HepG2 (cell line): ENCODE measurements around the gene CBL. TPM values are rescaled to one million over a fixed set of nuclear protein-coding genes. Genes with fewer than 3 reads are reported as not detected.

Source experiments
- CCAR2 ChIP-seq: fragments of 200-400 bp; formaldehyde crosslinking; optimal IDR thresholded peaks from 2 replicates; pipeline ENCODE3; 2018; ENCODE audit warnings: low read depth, mild to moderate bottlenecking, low read length, moderate library complexity
- GTF3A ChIP-seq: sonication (generic); formaldehyde crosslinking; conservative IDR thresholded peaks from 2 replicates; pipeline ENCODE4 v1.4.0; 2020; ENCODE audit warnings: mild to moderate bottlenecking, missing genetic modification reagents
- MAF1 ChIP-seq: sonication (generic); formaldehyde crosslinking; IDR thresholded peaks from 2 replicates; pipeline ENCODE4 v1.5.0; 2020; ENCODE audit warnings: missing genetic modification reagents, borderline replicate concordance
- NFIC ChIP-seq: IDR thresholded peaks from 2 replicates; pipeline ENCODE4 v1.6.1; 2012; ENCODE audit warnings: mild to moderate bottlenecking, low read length, inconsistent platforms
- NFYC ChIP-seq: IDR thresholded peaks from 2 replicates; pipeline ENCODE4 v1.6.1; 2016; ENCODE audit warnings: missing genetic modification reagents, missing compliant biosample characterization
- SMC3 ChIP-seq: IDR thresholded peaks from 2 replicates; pipeline ENCODE4 v1.6.1; 2011; ENCODE audit warnings: low read length, improper control_type of control experiment
- THAP11 ChIP-seq: IDR thresholded peaks from 2 replicates; pipeline ENCODE4 v1.6.1; 2016; ENCODE audit warnings: missing biosample characterization, missing genetic modification reagents
- ZNF331 ChIP-seq: sonication (generic); formaldehyde crosslinking; IDR thresholded peaks from 2 replicates; pipeline ENCODE4 v1.4.0; 2020; ENCODE audit warnings: missing genetic modification reagents
- ZNF33B ChIP-seq: sonication (generic); formaldehyde crosslinking; IDR thresholded peaks from 2 replicates; pipeline ENCODE4 v1.5.1; 2020; ENCODE audit warnings: mild to moderate bottlenecking, missing genetic modification reagents
- ZNF431 ChIP-seq: sonication (generic); formaldehyde crosslinking; IDR thresholded peaks from 2 replicates; pipeline ENCODE4 v1.9.0; 2022; ENCODE audit warnings: missing genetic modification reagents, low read depth, mild to moderate bottlenecking, borderline replicate concordance
- ZNF570 ChIP-seq: sonication (generic); formaldehyde crosslinking; IDR thresholded peaks from 2 replicates; pipeline ENCODE4 v1.4.0; 2020; ENCODE audit warnings: mild to moderate bottlenecking, missing genetic modification reagents, borderline replicate concordance
- ZSCAN22 ChIP-seq: sonication (generic); formaldehyde crosslinking; IDR thresholded peaks from 2 replicates; pipeline ENCODE4 v1.4.0; 2020; ENCODE audit warnings: mild to moderate bottlenecking, missing genetic modification reagents
- polyA plus RNA-seq, 8 experiments: library from polyadenylated mRNA; depleted of rRNA in 3 of 8; stranded (reverse) in 7 of 8; unstranded in 1 of 8; fragments of >200 nt; fragmentation: Illumina TruSeq in 4 of 8; extraction: Trizol in 4 of 8; gene quantifications; 2 replicates each; pipeline versions ENCODE4 v1.2.1 to v1.2.3, GENCODE V29; 2011 to 2016; ENCODE audit warnings: low read depth in 4 of 8, missing spikeins in 1 of 8, mixed read lengths in 1 of 8; ENCODE audit not compliant: insufficient read depth in 1 of 8
- total RNA-seq, 5 experiments: library from RNA; depleted of rRNA; stranded (reverse); fragments of >200 nt; fragmentation: Illumina TruSeq; extraction: Trizol; gene quantifications; 2 replicates each; pipeline ENCODE4 v1.2.3, GENCODE V29; 2016; ENCODE audit warnings: low read depth in 1 of 5
- TF ChIP-seq, protein P1 (sequence below): sonication (generic); formaldehyde crosslinking; IDR thresholded peaks from 2 replicates; pipeline ENCODE4 v1.4.0; 2020; ENCODE audit warnings: low read depth, mild to moderate bottlenecking, missing genetic modification reagents
- TF ChIP-seq, protein P2 (sequence below): sonication (generic); formaldehyde crosslinking; IDR thresholded peaks from 2 replicates; pipeline ENCODE4 v1.4.0; 2020; ENCODE audit warnings: mild to moderate bottlenecking, missing genetic modification reagents
- TF ChIP-seq, protein P3 (sequence below): sonication (generic); formaldehyde crosslinking; IDR thresholded peaks from 2 replicates; pipeline ENCODE4 v1.4.0; 2020; ENCODE audit warnings: missing genetic modification reagents
- TF ChIP-seq, protein P4 (sequence below): sonication (generic); formaldehyde crosslinking; IDR thresholded peaks from 2 replicates; pipeline ENCODE4 v1.5.0; 2020; ENCODE audit warnings: missing genetic modification reagents
- TF ChIP-seq, protein P5 (sequence below): sonication (generic); formaldehyde crosslinking; IDR thresholded peaks from 2 replicates; pipeline ENCODE4 v1.8.0; 2022; ENCODE audit warnings: low read depth, missing genetic modification reagents
- TF ChIP-seq, protein P6 (sequence below): sonication (generic); formaldehyde crosslinking; IDR thresholded peaks from 2 replicates; pipeline ENCODE4 v1.5.0; 2020; ENCODE audit warnings: missing genetic modification reagents
- TF ChIP-seq, protein P7 (sequence below): sonication (generic); formaldehyde crosslinking; IDR thresholded peaks from 2 replicates; pipeline ENCODE4 v1.4.0; 2020; ENCODE audit warnings: low read depth, missing genetic modification reagents

Gene CBL
- total and polyA plus RNA-seq, 2 of the 13 experiments (the other 11 are each of a cell fraction or from before 2014, with no cell fraction given): 6.6 to 7.4 TPM

DNA sequence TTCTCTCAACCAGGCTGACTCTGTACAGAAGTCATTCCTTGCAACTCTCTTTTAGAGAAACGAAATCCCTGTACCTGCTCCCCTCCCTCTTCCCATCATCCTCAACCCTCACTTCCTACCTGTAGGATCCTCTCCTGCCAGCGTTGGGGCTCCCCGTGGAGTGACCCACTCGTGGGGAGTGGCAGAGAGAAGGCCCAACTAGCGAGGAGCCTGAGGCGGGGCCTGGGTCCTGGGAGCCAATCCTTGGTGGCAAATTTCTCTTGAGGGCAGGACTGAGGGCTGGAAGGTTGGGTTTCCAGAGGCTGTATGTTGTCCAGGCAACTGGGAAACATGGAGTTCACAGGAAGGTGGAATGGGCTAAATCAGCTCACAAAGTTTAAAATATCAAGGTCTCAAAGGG is 10.5 kb upstream of the CBL start (continued):
- TF ChIP-seq, protein P1, sequence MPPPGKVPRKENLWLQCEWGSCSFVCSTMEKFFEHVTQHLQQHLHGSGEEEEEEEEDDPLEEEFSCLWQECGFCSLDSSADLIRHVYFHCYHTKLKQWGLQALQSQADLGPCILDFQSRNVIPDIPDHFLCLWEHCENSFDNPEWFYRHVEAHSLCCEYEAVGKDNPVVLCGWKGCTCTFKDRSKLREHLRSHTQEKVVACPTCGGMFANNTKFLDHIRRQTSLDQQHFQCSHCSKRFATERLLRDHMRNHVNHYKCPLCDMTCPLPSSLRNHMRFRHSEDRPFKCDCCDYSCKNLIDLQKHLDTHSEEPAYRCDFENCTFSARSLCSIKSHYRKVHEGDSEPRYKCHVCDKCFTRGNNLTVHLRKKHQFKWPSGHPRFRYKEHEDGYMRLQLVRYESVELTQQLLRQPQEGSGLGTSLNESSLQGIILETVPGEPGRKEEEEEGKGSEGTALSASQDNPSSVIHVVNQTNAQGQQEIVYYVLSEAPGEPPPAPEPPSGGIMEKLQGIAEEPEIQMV (CRISPR knock-in tag): no peak
- TF ChIP-seq MAF1 (CRISPR knock-in tag): no peak
- no peak for TF ChIP-seq ZNF33B (CRISPR knock-in tag)
- no peak for TF ChIP-seq CCAR2
- no peak for TF ChIP-seq ZNF431 (CRISPR knock-in tag)
- TF ChIP-seq ZNF331 (CRISPR knock-in tag): no peak
- TF ChIP-seq, protein P2, sequence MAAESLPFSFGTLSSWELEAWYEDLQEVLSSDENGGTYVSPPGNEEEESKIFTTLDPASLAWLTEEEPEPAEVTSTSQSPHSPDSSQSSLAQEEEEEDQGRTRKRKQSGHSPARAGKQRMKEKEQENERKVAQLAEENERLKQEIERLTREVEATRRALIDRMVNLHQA (CRISPR knock-in tag): no peak
- no peak for TF ChIP-seq ZNF570 (CRISPR knock-in tag)
- TF ChIP-seq, protein P3, sequence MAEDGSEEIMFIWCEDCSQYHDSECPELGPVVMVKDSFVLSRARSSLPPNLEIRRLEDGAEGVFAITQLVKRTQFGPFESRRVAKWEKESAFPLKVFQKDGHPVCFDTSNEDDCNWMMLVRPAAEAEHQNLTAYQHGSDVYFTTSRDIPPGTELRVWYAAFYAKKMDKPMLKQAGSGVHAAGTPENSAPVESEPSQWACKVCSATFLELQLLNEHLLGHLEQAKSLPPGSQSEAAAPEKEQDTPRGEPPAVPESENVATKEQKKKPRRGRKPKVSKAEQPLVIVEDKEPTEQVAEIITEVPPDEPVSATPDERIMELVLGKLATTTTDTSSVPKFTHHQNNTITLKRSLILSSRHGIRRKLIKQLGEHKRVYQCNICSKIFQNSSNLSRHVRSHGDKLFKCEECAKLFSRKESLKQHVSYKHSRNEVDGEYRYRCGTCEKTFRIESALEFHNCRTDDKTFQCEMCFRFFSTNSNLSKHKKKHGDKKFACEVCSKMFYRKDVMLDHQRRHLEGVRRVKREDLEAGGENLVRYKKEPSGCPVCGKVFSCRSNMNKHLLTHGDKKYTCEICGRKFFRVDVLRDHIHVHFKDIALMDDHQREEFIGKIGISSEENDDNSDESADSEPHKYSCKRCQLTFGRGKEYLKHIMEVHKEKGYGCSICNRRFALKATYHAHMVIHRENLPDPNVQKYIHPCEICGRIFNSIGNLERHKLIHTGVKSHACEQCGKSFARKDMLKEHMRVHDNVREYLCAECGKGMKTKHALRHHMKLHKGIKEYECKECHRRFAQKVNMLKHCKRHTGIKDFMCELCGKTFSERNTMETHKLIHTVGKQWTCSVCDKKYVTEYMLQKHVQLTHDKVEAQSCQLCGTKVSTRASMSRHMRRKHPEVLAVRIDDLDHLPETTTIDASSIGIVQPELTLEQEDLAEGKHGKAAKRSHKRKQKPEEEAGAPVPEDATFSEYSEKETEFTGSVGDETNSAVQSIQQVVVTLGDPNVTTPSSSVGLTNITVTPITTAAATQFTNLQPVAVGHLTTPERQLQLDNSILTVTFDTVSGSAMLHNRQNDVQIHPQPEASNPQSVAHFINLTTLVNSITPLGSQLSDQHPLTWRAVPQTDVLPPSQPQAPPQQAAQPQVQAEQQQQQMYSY: peak; percentile 79
- TF ChIP-seq ZSCAN22 (CRISPR knock-in tag): no peak
- TF ChIP-seq, protein P4, sequence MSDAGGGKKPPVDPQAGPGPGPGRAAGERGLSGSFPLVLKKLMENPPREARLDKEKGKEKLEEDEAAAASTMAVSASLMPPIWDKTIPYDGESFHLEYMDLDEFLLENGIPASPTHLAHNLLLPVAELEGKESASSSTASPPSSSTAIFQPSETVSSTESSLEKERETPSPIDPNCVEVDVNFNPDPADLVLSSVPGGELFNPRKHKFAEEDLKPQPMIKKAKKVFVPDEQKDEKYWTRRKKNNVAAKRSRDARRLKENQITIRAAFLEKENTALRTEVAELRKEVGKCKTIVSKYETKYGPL: no peak
- TF ChIP-seq, protein P5, sequence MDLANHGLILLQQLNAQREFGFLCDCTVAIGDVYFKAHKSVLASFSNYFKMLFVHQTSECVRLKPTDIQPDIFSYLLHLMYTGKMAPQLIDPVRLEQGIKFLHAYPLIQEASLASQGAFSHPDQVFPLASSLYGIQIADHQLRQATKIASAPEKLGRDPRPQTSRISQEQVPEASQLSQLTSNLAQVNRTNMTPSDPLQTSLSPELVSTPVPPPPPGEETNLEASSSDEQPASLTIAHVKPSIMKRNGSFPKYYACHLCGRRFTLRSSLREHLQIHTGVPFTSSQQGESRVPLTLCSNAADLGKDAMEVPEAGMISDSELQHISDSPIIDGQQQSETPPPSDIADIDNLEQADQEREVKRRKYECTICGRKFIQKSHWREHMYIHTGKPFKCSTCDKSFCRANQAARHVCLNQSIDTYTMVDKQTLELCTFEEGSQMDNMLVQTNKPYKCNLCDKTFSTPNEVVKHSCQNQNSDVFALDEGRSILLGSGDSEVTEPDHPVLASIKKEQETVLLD: no peak
- no peak for TF ChIP-seq NFIC
- TF ChIP-seq, protein P6, sequence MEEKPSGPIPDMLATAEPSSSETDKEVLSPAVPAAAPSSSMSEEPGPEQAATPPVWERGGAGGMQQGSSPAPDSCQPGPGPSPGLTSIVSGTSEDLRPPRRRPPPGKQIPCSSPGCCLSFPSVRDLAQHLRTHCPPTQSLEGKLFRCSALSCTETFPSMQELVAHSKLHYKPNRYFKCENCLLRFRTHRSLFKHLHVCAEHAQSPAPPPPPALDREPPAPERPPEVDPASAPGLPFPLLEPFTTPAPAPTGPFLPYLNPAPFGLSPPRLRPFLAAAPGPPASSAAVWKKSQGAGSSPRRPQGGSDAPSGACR (CRISPR knock-in tag): no peak
- TF ChIP-seq GTF3A (CRISPR knock-in tag): no peak
- TF ChIP-seq THAP11 (CRISPR knock-in tag): no peak
- TF ChIP-seq, protein P7, sequence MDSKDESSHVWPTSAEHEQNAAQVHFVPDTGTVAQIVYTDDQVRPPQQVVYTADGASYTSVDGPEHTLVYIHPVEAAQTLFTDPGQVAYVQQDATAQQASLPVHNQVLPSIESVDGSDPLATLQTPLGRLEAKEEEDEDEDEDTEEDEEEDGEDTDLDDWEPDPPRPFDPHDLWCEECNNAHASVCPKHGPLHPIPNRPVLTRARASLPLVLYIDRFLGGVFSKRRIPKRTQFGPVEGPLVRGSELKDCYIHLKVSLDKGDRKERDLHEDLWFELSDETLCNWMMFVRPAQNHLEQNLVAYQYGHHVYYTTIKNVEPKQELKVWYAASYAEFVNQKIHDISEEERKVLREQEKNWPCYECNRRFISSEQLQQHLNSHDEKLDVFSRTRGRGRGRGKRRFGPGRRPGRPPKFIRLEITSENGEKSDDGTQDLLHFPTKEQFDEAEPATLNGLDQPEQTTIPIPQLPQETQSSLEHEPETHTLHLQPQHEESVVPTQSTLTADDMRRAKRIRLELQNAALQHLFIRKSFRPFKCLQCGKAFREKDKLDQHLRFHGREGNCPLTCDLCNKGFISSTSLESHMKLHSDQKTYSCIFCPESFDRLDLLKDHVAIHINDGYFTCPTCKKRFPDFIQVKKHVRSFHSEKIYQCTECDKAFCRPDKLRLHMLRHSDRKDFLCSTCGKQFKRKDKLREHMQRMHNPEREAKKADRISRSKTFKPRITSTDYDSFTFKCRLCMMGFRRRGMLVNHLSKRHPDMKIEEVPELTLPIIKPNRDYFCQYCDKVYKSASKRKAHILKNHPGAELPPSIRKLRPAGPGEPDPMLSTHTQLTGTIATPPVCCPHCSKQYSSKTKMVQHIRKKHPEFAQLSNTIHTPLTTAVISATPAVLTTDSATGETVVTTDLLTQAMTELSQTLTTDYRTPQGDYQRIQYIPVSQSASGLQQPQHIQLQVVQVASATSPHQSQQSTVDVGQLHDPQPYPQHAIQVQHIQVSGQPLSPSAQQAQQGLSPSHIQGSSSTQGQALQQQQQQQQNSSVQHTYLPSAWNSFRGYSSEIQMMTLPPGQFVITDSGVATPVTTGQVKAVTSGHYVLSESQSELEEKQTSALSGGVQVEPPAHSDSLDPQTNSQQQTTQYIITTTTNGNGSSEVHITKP (CRISPR knock-in tag): peak; percentile 77
- TF ChIP-seq SMC3: no peak
- TF ChIP-seq NFYC (CRISPR knock-in tag): peak; percentile 81
